Ascending aorta (tissue), 2 donors: ENCODE data around the gene COL1A1. TPM values are rescaled to one million over a fixed set of nuclear protein-coding genes. Genes with fewer than 3 reads are reported as not detected.

ENCODE experiments used
- DNase-seq, 2 donors: peaks; one replicate each; pipeline ENCODE4 v3.0.0-alpha.2; 2019; ENCODE audit warnings: low spot score in 2 of 2
- H3K27ac ChIP-seq, 2 donors: fragments of 200-600 bp; sonication (generic); one replicate each; pipeline ENCODE4 v1.5.1; 2016 to 2017; ENCODE audit warnings: mild to moderate bottlenecking in 1 of 2
- H3K27me3 ChIP-seq: fragments of 200-600 bp; sonication (generic); one replicate; pipeline ENCODE4 v1.5.1; 2017
- H3K36me3 ChIP-seq, 2 donors: fragments of 200-600 bp; sonication (generic); one replicate each; pipeline ENCODE4 v1.5.1; 2016
- H3K4me1 ChIP-seq, 2 donors: fragments of 200-600 bp; sonication (generic); one replicate each; pipeline ENCODE4 v1.5.1; 2016 to 2017; ENCODE audit warnings: mild to moderate bottlenecking in 1 of 2
- H3K4me3 ChIP-seq, 2 donors: fragments of 200-600 bp; sonication (generic); one replicate each; pipeline ENCODE4 v1.5.1; 2016 to 2017; ENCODE audit warnings: mild to moderate bottlenecking in 1 of 2
- H3K9me3 ChIP-seq, 2 donors: fragments of 200-600 bp; sonication (generic); one replicate each; pipeline ENCODE4 v1.5.1; 2016
- intact Hi-C: fragments of 100-400 bp; cut with DNase I; formaldehyde crosslinking; loops from one replicate; pipeline ENCODE4 v1.15.1; 2023
- total RNA-seq: library from RNA; depleted of rRNA; stranded (reverse); fragments of >200 nt; gene quantifications from one replicate; pipeline ENCODE4 v1.1.0, GENCODE V29; 2016
- TF ChIP-seq, protein P1 (sequence below), 3 experiments: fragments of 200-600 bp in 2 of 3; fragments of 450-650 bp in 1 of 3; sonication (generic) in 2 of 3; IDR thresholded peaks; one replicate each; pipeline ENCODE4 v1.5.1; 2016 to 2019; ENCODE audit warnings: antibody characterized with exemption in 3 of 3, mild to moderate bottlenecking in 1 of 3, moderate library complexity in 1 of 3

The COL1A1 gene
- total RNA-seq, 1 donor from 2014 or later = 547 TPM

DNA sequence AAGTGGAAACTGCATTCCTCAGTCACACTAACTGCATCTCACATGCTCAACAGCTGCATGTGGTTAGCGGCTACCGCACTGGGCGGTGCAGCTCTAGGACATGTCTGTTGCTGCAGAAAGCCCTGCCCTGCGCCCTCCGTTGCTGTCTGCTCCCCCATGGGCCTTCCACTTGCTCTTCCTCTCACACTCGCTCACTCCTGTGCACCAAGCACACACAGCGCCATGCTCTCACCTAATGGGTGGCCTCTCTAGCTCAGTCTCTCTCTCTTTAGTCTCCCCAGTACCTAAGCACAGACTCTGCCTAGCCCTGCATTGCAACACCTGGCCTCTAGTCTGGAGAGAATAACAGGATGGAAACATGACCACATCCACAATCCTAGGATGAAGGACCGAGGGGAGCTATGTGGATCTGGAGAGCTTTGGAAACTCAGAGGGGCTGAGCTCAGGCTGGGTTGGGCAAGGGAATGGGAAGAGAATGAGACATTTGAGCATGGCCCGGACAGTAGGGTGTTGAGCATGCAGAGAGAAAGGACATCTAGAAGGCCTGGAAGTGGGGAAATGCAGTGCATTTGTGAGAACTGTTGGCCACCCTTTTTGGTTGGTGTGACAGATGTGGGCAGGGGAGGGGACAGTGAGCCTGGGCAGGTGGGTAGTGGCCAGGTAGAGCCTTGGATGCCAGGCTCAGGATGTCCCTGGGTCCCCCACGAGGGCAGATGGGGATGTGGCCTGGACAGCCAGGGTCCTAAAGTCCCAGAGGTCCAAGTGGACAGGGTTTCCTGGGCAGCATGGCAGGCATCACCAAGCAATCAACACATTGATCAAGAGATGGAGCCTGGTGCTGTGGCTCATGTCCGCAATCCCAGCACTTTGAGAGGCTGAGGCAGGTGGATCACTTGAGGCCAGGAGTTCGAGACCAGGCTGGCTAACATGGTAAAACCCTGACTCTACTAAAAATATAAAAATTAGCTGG, 19.6 kb downstream of the COL1A1 start:
- intact Hi-C loops = loop anchor here (2.0 kb wide), 1 partner anchor 13 kb away; no protein-coding TSS in a partner anchor
- no peak overlapping the region for H3K4me3 ChIP-seq
- peak overlapping the region; percentile 97 to 99 for H3K27ac ChIP-seq
- peaks cover 16 to 17% of the 10 kb centered on the region in 2 donors for H3K36me3 ChIP-seq
- peaks cover 22 to 40% of the 10 kb centered on the region in 2 donors for H3K4me1 ChIP-seq
- TF ChIP-seq, protein P1, sequence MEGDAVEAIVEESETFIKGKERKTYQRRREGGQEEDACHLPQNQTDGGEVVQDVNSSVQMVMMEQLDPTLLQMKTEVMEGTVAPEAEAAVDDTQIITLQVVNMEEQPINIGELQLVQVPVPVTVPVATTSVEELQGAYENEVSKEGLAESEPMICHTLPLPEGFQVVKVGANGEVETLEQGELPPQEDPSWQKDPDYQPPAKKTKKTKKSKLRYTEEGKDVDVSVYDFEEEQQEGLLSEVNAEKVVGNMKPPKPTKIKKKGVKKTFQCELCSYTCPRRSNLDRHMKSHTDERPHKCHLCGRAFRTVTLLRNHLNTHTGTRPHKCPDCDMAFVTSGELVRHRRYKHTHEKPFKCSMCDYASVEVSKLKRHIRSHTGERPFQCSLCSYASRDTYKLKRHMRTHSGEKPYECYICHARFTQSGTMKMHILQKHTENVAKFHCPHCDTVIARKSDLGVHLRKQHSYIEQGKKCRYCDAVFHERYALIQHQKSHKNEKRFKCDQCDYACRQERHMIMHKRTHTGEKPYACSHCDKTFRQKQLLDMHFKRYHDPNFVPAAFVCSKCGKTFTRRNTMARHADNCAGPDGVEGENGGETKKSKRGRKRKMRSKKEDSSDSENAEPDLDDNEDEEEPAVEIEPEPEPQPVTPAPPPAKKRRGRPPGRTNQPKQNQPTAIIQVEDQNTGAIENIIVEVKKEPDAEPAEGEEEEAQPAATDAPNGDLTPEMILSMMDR (IDR thresholded peaks at IDR 0.05) = no peak
- no peaks in the 10 kb centered on the region for H3K9me3 ChIP-seq
- DNase-seq = no peak
- H3K27me3 ChIP-seq = no peaks in the 10 kb centered on the region

DNA sequence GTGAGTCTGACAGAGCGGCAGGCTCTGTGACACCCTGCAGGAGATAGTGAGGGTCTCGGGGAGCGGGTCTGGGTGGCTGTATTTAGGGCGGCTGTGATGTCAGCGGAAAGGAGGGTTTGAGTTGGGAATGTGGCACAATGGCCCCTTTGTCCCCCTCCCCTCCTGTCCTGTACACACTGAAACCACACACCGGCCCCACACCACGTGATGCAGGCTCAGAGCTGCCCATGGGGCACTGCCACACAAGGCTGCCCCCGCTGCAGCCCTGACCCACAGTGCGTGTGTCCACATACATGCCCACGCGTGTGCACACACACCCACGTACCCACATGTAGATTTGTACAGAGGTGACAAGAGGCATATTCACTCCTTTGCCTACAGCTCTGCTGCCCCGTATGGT, 20.3 kb downstream of the COL1A1 start:
- peaks cover 23 to 47% of the 10 kb centered on the region in 2 donors for H3K4me1 ChIP-seq
- H3K4me3 ChIP-seq = no peak overlapping the region
- no peaks in the 10 kb centered on the region for H3K27me3 ChIP-seq
- peaks cover 9% of the 10 kb centered on the region in 2 donors for H3K36me3 ChIP-seq
- no peaks in the 10 kb centered on the region for H3K9me3 ChIP-seq
- intact Hi-C loops = loop anchor here (2.0 kb wide), 1 partner anchor 14 kb away; no protein-coding TSS in a partner anchor
- peak overlapping the region; percentile 97 to 99 for H3K27ac ChIP-seq
- no peak for DNase-seq
- TF ChIP-seq, protein P1 (IDR thresholded peaks at IDR 0.05) = no peak

DNA sequence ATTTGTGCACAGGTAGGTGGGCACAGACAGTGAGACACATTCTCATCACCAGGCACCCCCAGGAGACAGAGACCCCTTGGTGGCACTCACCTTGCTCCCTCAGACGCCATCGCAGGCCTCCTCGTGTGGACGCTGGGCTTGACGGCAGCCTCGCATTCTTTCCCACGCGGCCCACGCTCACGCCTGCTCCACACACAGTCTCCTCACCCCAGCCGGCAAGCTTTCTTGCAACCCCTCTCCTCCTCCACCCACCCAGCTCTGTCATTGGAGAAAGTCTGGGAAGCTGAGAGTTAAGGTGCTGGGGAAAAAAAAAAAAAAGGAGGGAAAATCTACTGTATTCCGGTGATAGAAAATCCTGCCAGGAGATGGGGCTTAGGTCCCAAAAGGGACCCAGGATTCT, 20.8 kb downstream of the COL1A1 start:
- peaks cover 3 to 4% of the 10 kb centered on the region in 2 donors for H3K36me3 ChIP-seq
- H3K4me1 ChIP-seq = peaks cover 28 to 49% of the 10 kb centered on the region in 2 donors
- H3K4me3 ChIP-seq = no peak overlapping the region
- TF ChIP-seq, protein P1 (IDR thresholded peaks at IDR 0.05) = no peak
- H3K27me3 ChIP-seq = no peaks in the 10 kb centered on the region
- H3K27ac ChIP-seq = peak overlapping the region; percentile 97 to 99
- intact Hi-C loops = loop anchor here (2.0 kb wide), 1 partner anchor 14 kb away; no protein-coding TSS in a partner anchor
- no peaks in the 10 kb centered on the region for H3K9me3 ChIP-seq
- DNase-seq = no peak

DNA sequence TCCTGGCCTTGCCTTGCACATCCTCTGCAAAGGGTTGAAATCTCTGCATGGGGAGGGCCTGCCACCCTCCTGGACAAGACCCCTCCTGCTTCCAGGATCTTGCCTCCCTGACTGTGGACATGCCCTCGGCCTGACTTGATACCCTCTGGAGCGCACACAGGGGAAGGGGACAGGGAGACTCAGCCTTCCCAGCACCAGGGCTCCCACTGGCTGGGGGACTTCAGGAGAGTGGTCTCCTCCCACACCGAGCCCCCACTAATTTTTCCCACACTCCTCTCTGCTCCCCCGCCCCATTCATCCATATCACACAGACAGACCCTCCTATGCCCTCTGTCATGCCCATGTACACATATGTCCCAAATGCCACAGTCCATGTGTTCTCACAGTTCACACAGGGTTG, 21.3 kb downstream of the COL1A1 start:
- no peaks in the 10 kb centered on the region for H3K27me3 ChIP-seq
- H3K4me3 ChIP-seq = no peak overlapping the region
- H3K27ac ChIP-seq = peak overlapping the region; percentile 97 to 99
- H3K9me3 ChIP-seq = no peaks in the 10 kb centered on the region
- intact Hi-C loops = loop anchor here (2.0 kb wide), 1 partner anchor 15 kb away; no protein-coding TSS in a partner anchor
- TF ChIP-seq, protein P1 (IDR thresholded peaks at IDR 0.05) = no peak
- peaks cover 29 to 47% of the 10 kb centered on the region in 2 donors for H3K4me1 ChIP-seq
- DNase-seq = no peak
- no peaks in the 10 kb centered on the region for H3K36me3 ChIP-seq

DNA sequence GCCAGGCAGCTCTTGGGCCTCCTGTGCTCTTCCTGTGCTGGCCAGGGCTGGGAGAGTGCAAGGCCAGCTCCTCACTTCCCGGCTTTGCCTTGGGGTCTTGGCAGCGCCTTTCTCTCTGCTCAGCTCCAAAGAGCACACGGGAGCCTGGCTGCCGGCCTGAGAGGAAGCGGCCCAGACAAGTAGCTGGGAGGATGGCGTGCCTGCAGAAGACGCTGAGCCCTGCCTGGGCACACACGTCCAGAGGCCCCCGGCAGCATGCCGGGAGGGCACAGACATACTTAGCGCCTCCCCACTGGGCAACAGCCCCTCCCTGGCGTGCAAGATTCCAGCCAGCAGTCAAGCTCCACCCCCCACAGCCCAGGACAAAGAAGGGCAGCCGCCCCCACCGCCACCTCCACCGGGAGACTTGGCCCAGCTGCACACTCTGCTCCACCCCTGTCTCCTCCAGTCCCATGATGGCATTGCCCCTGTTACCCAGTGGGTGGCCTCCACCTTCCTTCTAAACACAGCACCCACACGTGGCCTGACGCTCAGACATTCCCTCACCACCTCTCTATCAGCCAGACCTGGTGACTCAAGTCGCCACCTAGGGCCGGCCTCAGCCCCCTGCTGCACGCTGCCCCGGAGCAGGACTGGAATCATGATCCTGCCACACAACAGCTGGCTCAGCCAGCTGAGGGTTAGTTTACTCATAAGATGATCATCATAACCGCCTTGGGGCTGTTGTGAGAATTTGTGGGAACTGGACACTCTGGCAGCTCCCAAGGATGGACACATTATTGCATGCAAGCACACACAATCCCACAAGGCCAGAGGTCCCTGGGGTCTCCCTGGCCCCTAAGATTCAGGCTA, 23.2 kb downstream of the COL1A1 start:
- peak; percentile 93 to 98 for DNase-seq
- intact Hi-C loops = loop anchor here (1.0 to 5.0 kb wide), 2 partner anchors 22 to 66 kb away; no protein-coding TSS in a partner anchor
- TF ChIP-seq, protein P1 (IDR thresholded peaks at IDR 0.05) = peak; percentile 32 to 49 (median 34)
- no peaks in the 10 kb centered on the region for H3K9me3 ChIP-seq
- no peaks in the 10 kb centered on the region for H3K36me3 ChIP-seq
- no peak overlapping the region for H3K4me3 ChIP-seq
- H3K27ac ChIP-seq = peak overlapping the region; percentile 97 to 99
- no peaks in the 10 kb centered on the region for H3K27me3 ChIP-seq
- H3K4me1 ChIP-seq = peaks cover 24 to 44% of the 10 kb centered on the region in 2 donors
